Raji (cell line): ENCODE data around the gene EHD1.

Experiments used
- POLR2A ChIP-seq: IDR thresholded peaks from 2 replicates; pipeline ENCODE4 v1.6.1; 2011; ENCODE audit warnings: low read depth, low read length, control low read depth; ENCODE audit not compliant: insufficient read depth

EHD1 gene

GRCh38 chr11:64851831-64852351 lies 26.5 kb downstream of the EHD1 start:
- TF ChIP-seq POLR2A: peak; percentile 49; the same call in 1 of the 2 replicates

GRCh38 chr11:64850979-64851567 lies 27.3 kb downstream of the EHD1 start:
- TF ChIP-seq POLR2A: no peak; the same call in 1 of the 2 replicates

GRCh38 chr11:64849598-64850356 lies 28.6 kb downstream of the EHD1 start:
- TF ChIP-seq POLR2A: no peak

GRCh38 chr11:64848826-64849597 lies 29.4 kb downstream of the EHD1 start:
- TF ChIP-seq POLR2A: peak; percentile 49; the same call in 1 of the 2 replicates

- peak; percentile 37 for TF ChIP-seq POLR2A
Observed at GRCh38 chr11:64848214-64848825, 30.1 kb downstream of the EHD1 start.

GRCh38 chr11:64846998-64847666 lies 31.3 kb downstream of the EHD1 start:
- 0 out of 2 replicates have a peak, but pooled peaks have one; percentile 33 for TF ChIP-seq POLR2A

GRCh38 chr11:64845129-64845775 lies 33.2 kb downstream of the EHD1 start:
- no peak for TF ChIP-seq POLR2A

- peak; percentile 47; the same call in 1 of the 2 replicates for TF ChIP-seq POLR2A
Observed at GRCh38 chr11:64844330-64845128, 33.9 kb downstream of the EHD1 start, which contains the start of gene CDC42BPG. Gene CDC42BPG (minus strand): TSS chr11:64844653. CDS start chr11:64844569, 84 bp downstream.

GRCh38 chr11:64843686-64844329 lies 34.6 kb downstream of the EHD1 start:
- no peak for TF ChIP-seq POLR2A

GRCh38 chr11:64842851-64843685 lies 35.4 kb downstream of the EHD1 start:
- no peak for TF ChIP-seq POLR2A

GRCh38 chr11:64842366-64842759 lies 36.1 kb downstream of the EHD1 start:
- TF ChIP-seq POLR2A: no peak
